NCI-H446 (cell line): ENCODE measurements around the gene ADCY9.

ENCODE experiments used
- DNase-seq, 2 experiments: peaks; one replicate each; lab custom pipeline; 2025; lab: John Stamatoyannopoulos, UW

The ADCY9 gene

GRCh38 chr16:4003576-4003975, 112.7 kb downstream of the ADCY9 start:
- no peak for DNase-seq

- DNase-seq: no peak
Measured at GRCh38 chr16:4003166-4003565, 113.1 kb downstream of the ADCY9 start.

- DNase-seq: no peak
Measured at GRCh38 chr16:4002121-4002520, 114.1 kb downstream of the ADCY9 start.

- peak; percentile 16 to 42 for DNase-seq
Measured at GRCh38 chr16:3999479-4000325, 116.5 kb downstream of the ADCY9 start.

- DNase-seq: peak in 1 of 2 experiments; percentile 7
Measured at GRCh38 chr16:3998793-3999478, 117.3 kb downstream of the ADCY9 start.

- no peak for DNase-seq
Measured at GRCh38 chr16:3997231-3997841, 118.9 kb downstream of the ADCY9 start.

- DNase-seq: no peak
Measured at GRCh38 chr16:3995001-3995400, 121.2 kb downstream of the ADCY9 start.

GRCh38 chr16:3993052-3993785, 123.0 kb downstream of the ADCY9 start:
- DNase-seq: no peak

GRCh38 chr16:3992297-3993051, 123.8 kb downstream of the ADCY9 start:
- no peak for DNase-seq

- no peak for DNase-seq
Measured at GRCh38 chr16:3988824-3989223, 127.4 kb downstream of the ADCY9 start.

- no peak for DNase-seq
Measured at GRCh38 chr16:3988011-3988410, 128.2 kb downstream of the ADCY9 start.

GRCh38 chr16:3987231-3987630, 129.0 kb downstream of the ADCY9 start:
- DNase-seq: no peak

- no peak for DNase-seq
Measured at GRCh38 chr16:3986235-3986544, 130.1 kb downstream of the ADCY9 start.

- DNase-seq: no peak
Measured at GRCh38 chr16:3984111-3985060, 131.9 kb downstream of the ADCY9 start.

- peak in 1 of 2 experiments; percentile 2 for DNase-seq
Measured at GRCh38 chr16:3983081-3983520, 133.1 kb downstream of the ADCY9 start.

GRCh38 chr16:3982216-3982615, 134.0 kb downstream of the ADCY9 start:
- no peak for DNase-seq

GRCh38 chr16:3980253-3981111, 135.8 kb downstream of the ADCY9 start:
- no peak for DNase-seq

GRCh38 chr16:3979518-3979917, 136.7 kb downstream of the ADCY9 start:
- DNase-seq: no peak

- DNase-seq: no peak
Measured at GRCh38 chr16:3979070-3979469, 137.2 kb downstream of the ADCY9 start.
